ENCODE results near the gene UBE3D. TPM values are rescaled to one million over a fixed set of nuclear protein-coding genes. Genes with fewer than 3 reads are reported as not detected.

The UBE3D gene
- total and polyA plus RNA-seq, 2 of the 4 experiments (the other 2 are of a cell fraction), result 3.2 to 6.3 TPM

GRCh38 chr6:83061190-83061589 lies 4.5 kb downstream of the UBE3D start:
- Histone ChIP-seq H2BK120ac (ENCODE audit: low read depth, low read length) (no peak overlapping the region), H2BK20ac (ENCODE audit: low read depth, low read length) (no peak overlapping the region), H2AK9ac (replicated peaks; ENCODE audit: low read depth, low read length, poor library complexity) (no peak overlapping the region), H3K56ac (ENCODE audit: extremely low read depth, insufficient read depth, low read length) (no peak overlapping the region), H3K4me2 (ENCODE audit: low read depth, low read length) (no peak overlapping the region), H3K4ac (ENCODE audit: low read depth, low read length) (no peak overlapping the region), H3K9ac (ENCODE audit: low read depth, low read length) (no peak overlapping the region), H4K5ac (ENCODE audit: low read depth, low read length) (no peak overlapping the region; the same call in 1 of the 2 replicates), H3K9me1 (ENCODE audit: insufficient read depth, low read length) (no peaks in the 10 kb centered on the region), H2AFZ (replicated peaks; ENCODE audit: low read length, poor library complexity) (no peak overlapping the region), H2AK5ac (ENCODE audit: low read depth, low read length) (no peak overlapping the region), H3K4me1 (ENCODE audit: control insufficient read depth, insufficient read depth, low read length) (peaks cover 2% of the 10 kb centered on the region; the same call in 1 of the 2 replicates), H3K14ac (replicated peaks; ENCODE audit: low read depth, low read length) (no peak overlapping the region), H3K4me3 (ENCODE audit: insufficient read depth, low read depth, low read length) (no peak overlapping the region), H3K18ac (ENCODE audit: low read depth, low read length) (no peak overlapping the region), H2BK5ac (ENCODE audit: low read depth, low read length, poor library complexity, severe bottlenecking) (no peak overlapping the region), H3K36me3 (ENCODE audit: control insufficient read depth, insufficient read depth, low read length) (no peaks in the 10 kb centered on the region), H4K20me1 (ENCODE audit: insufficient read depth, low read length) (no peaks in the 10 kb centered on the region), H4K91ac (ENCODE audit: insufficient read depth, low read depth, low read length) (no peak overlapping the region), H3K23ac (ENCODE audit: low read depth, low read length) (no peak overlapping the region), H3K9me3 (ENCODE audit: control insufficient read depth, insufficient read depth, low read length) (no peaks in the 10 kb centered on the region), H2BK15ac (ENCODE audit: low read depth, low read length) (no peak overlapping the region), H3K79me1 (ENCODE audit: low read depth in 1 of 2, low read length in 2 of 2) (peaks cover 17 to 25% of the 10 kb centered on the region in 2 experiments), H3K27ac (ENCODE audit: insufficient read depth, low read length) (no peak overlapping the region), H3K27me3 (ENCODE audit: control insufficient read depth, insufficient read depth, low read length) (no peaks in the 10 kb centered on the region), H4K8ac (ENCODE audit: low read depth in 2 of 2, low read length in 2 of 2) (no peak overlapping the region; a peak in 1 of 4 replicates)
- POLR2A ChIA-PET (ENCODE audit: unreplicated experiment), result no interaction called here
- in situ Hi-C loops (cut with MboI; ENCODE audit: low sequenced_read_pairs), result loop anchor here (25.0 kb wide), 1 partner anchor 699 kb away; the partner anchor contains the start of gene TPBG
- intact Hi-C loops (cut with micrococcal nuclease), result no loop called here
- CTCF ChIA-PET, result no interaction called here
- ATAC-seq (ENCODE audit: low read depth) (no peak), DNase-seq (no peak)
- no peak for TF ChIP-seq ELK1 (IDR thresholded peaks at IDR 0.05; ENCODE audit: borderline replicate concordance, low read depth, low read length)
- peak; percentile 17; the same call in 1 of the 2 replicates for TF ChIP-seq CEBPB (IDR thresholded peaks at IDR 0.05; ENCODE audit: low read depth, low read length)
- no TSS peak for BruUV-seq (replicated peaks)
- dilution Hi-C loops (cut with HindIII; ENCODE audit: low sequenced_read_pairs, unreplicated experiment), result loop anchor here (25.0 kb wide), 1 partner anchor 451 kb away; the partner anchor contains the start of gene PRSS35

Measured in IMR-90 (cell line).